A673 (cell line): ENCODE measurements around the gene UGT1A1. TPM values are rescaled to one million over a fixed set of nuclear protein-coding genes. Genes with fewer than 3 reads are reported as not detected.

Experiments
- BruUV-seq: library from RNA; stranded (reverse); fragments of 400-500 nt; replicated peaks from 2 replicates; lab custom pipeline; 2021; lab: Mats Ljungman, UMichigan
- CTCF ChIA-PET: fragments of 300-600 bp; sonication (Branson Sonifier 250); formaldehyde crosslinking; loops from one replicate; lab custom pipeline; 2022; ENCODE audit warnings: antibody characterized with exemption; lab: Charles Lee
- POLR2A ChIA-PET: fragments of 300-600 bp; sonication (Branson Sonifier 250); formaldehyde crosslinking; loops from one replicate; lab custom pipeline; 2022; ENCODE audit warnings: antibody characterized with exemption; ENCODE audit not compliant: low non-redundant PET; lab: Charles Lee
- DNase-seq: peaks from one replicate; pipeline ENCODE4 v3.0.0-alpha.2; 2015; ENCODE audit warnings: low spot score
- H3K27ac ChIP-seq: fragments of 200-600 bp; sonication (generic); 2 replicates; pipeline ENCODE4 v1.5.1; 2016; ENCODE audit warnings: mixed run types, low read depth, mild to moderate bottlenecking, mixed read lengths, antibody characterized with exemption, low read length; ENCODE audit not compliant: poor library complexity, severe bottlenecking
- H3K27me3 ChIP-seq: fragments of 200-600 bp; sonication (generic); replicated peaks from 2 replicates; pipeline ENCODE4 v1.6.1; 2017; ENCODE audit warnings: mixed run types, low read depth, mild to moderate bottlenecking, mixed read lengths, antibody characterized with exemption, low read length; ENCODE audit not compliant: insufficient read depth, poor library complexity
- H3K36me3 ChIP-seq: fragments of 200-600 bp; sonication (generic); 2 replicates; pipeline ENCODE4 v1.6.1; 2016; ENCODE audit warnings: mixed run types, mild to moderate bottlenecking, mixed read lengths, antibody characterized with exemption, low read length; ENCODE audit not compliant: insufficient read depth, poor library complexity, severe bottlenecking
- H3K4me1 ChIP-seq: fragments of 200-600 bp; sonication (generic); 2 replicates; pipeline ENCODE4 v1.6.1; 2017; ENCODE audit warnings: mixed run types, mild to moderate bottlenecking, mixed read lengths, antibody characterized with exemption, low read length; ENCODE audit not compliant: insufficient read depth, poor library complexity, severe bottlenecking
- H3K4me3 ChIP-seq: fragments of 200-600 bp; sonication (generic); 2 replicates; pipeline ENCODE4 v1.5.1; 2016; ENCODE audit warnings: low read depth, mixed run types, mild to moderate bottlenecking, mixed read lengths, low read length; ENCODE audit not compliant: poor library complexity, severe bottlenecking
- H3K9me3 ChIP-seq: fragments of 200-600 bp; sonication (generic); 2 replicates; pipeline ENCODE4 v1.6.1; 2016; ENCODE audit warnings: mixed run types, low read depth, mild to moderate bottlenecking, mixed read lengths, antibody characterized with exemption, low read length; ENCODE audit not compliant: poor library complexity, severe bottlenecking
- EZH2 ChIP-seq: fragments of 200-600 bp; sonication (generic); IDR thresholded peaks from 2 replicates; pipeline ENCODE4 v1.6.1; 2017; ENCODE audit warnings: borderline replicate concordance, low read depth, mild to moderate bottlenecking, mixed read lengths, antibody characterized with exemption, low read length; ENCODE audit not compliant: poor library complexity, severe bottlenecking
- intact Hi-C: fragments of 100-400 bp; cut with micrococcal nuclease; formaldehyde crosslinking; loops from one replicate; pipeline ENCODE4 v1.10.0; 2022; ENCODE audit not compliant: unreplicated experiment
- total RNA-seq: library from RNA; stranded (reverse); gene quantifications from 2 replicates; pipeline ENCODE4 v1.2.3, GENCODE V29; 2021
- TF ChIP-seq, protein P1 (sequence below): fragments of 300-800, 200-600 bp; sonication (generic); conservative IDR thresholded peaks from 2 replicates; pipeline ENCODE4 v1.5.1; 2017; ENCODE audit warnings: low read depth, mild to moderate bottlenecking, antibody characterized with exemption, low read length, moderate library complexity, mixed read lengths

Gene UGT1A1
- total RNA-seq, 1 experiment from 2014 or later, result not detected

- Histone ChIP-seq H3K27me3 (no peaks in the 10 kb centered on the region), H3K4me3 (no peak overlapping the region), H3K36me3 (no peaks in the 10 kb centered on the region), H3K4me1 (no peaks in the 10 kb centered on the region), H3K9me3 (no peaks in the 10 kb centered on the region), H3K27ac (no peak overlapping the region)
- no peak for DNase-seq
- no TSS peak for BruUV-seq
- POLR2A ChIA-PET, result no interaction called here
- intact Hi-C loops, result no loop called here
- TF ChIP-seq, protein P1, sequence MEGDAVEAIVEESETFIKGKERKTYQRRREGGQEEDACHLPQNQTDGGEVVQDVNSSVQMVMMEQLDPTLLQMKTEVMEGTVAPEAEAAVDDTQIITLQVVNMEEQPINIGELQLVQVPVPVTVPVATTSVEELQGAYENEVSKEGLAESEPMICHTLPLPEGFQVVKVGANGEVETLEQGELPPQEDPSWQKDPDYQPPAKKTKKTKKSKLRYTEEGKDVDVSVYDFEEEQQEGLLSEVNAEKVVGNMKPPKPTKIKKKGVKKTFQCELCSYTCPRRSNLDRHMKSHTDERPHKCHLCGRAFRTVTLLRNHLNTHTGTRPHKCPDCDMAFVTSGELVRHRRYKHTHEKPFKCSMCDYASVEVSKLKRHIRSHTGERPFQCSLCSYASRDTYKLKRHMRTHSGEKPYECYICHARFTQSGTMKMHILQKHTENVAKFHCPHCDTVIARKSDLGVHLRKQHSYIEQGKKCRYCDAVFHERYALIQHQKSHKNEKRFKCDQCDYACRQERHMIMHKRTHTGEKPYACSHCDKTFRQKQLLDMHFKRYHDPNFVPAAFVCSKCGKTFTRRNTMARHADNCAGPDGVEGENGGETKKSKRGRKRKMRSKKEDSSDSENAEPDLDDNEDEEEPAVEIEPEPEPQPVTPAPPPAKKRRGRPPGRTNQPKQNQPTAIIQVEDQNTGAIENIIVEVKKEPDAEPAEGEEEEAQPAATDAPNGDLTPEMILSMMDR, result no peak
- no peak for TF ChIP-seq EZH2
- CTCF ChIA-PET, result no interaction called here
Measured at GRCh38 chr2:233780771-233781170, 20.7 kb downstream of the UGT1A1 start.

- ChIA-PET POLR2A (no interaction called here), CTCF (no interaction called here)
- no TSS peak for BruUV-seq
- Histone ChIP-seq H3K4me3 (no peak overlapping the region), H3K9me3 (no peaks in the 10 kb centered on the region), H3K36me3 (no peaks in the 10 kb centered on the region), H3K4me1 (no peaks in the 10 kb centered on the region), H3K27ac (no peak overlapping the region), H3K27me3 (no peaks in the 10 kb centered on the region)
- TF ChIP-seq EZH2, result no peak
- TF ChIP-seq, protein P1, result no peak
- intact Hi-C loops, result no loop called here
- no peak for DNase-seq
Measured at GRCh38 chr2:233789554-233789953, 29.5 kb downstream of the UGT1A1 start.

GRCh38 chr2:233791151-233791882, 31.2 kb downstream of the UGT1A1 start:
- H3K27me3 ChIP-seq, result no peaks in the 10 kb centered on the region
- BruUV-seq, result no TSS peak
- H3K4me1 ChIP-seq, result no peaks in the 10 kb centered on the region
- no peak for DNase-seq
- CTCF ChIA-PET, result no interaction called here
- POLR2A ChIA-PET, result no interaction called here
- intact Hi-C loops, result no loop called here
- H3K36me3 ChIP-seq, result no peaks in the 10 kb centered on the region
- no peaks in the 10 kb centered on the region for H3K9me3 ChIP-seq
- no peak overlapping the region for H3K4me3 ChIP-seq
- TF ChIP-seq EZH2, result no peak
- TF ChIP-seq, protein P1, result no peak
- no peak overlapping the region for H3K27ac ChIP-seq
